PFSK-1 (cell line): ENCODE results near the gene EIF2B1.

Experiments used
- FOXP2 ChIP-seq: optimal IDR thresholded peaks from 2 replicates; pipeline ENCODE3; 2011; ENCODE audit warnings: borderline replicate concordance, control low read depth, inconsistent platforms; ENCODE audit not compliant: insufficient read depth; ENCODE audit errors: extremely low read length, extremely low read depth
- POLR2AphosphoS5 ChIP-seq: IDR thresholded peaks from 2 replicates; pipeline ENCODE4 v1.6.1; 2012; ENCODE audit warnings: low read depth, mild to moderate bottlenecking, control low read depth, low read length, moderate library complexity
- REST ChIP-seq, 2 experiments: IDR thresholded peaks; 2 replicates each; pipeline versions ENCODE4 v1.6.1 to v1.8.0; 2011 to 2012; ENCODE audit warnings: low read depth in 2 of 2, low read length in 2 of 2, control low read depth in 1 of 2, inconsistent platforms in 1 of 2, mild to moderate bottlenecking in 1 of 2, moderate library complexity in 1 of 2; ENCODE audit not compliant: insufficient read depth in 1 of 2
- SIN3A ChIP-seq: IDR thresholded peaks from 2 replicates; pipeline ENCODE4 v1.6.1; 2012; ENCODE audit warnings: mild to moderate bottlenecking, low read length, moderate library complexity, borderline replicate concordance; ENCODE audit not compliant: insufficient read depth
- TAF1 ChIP-seq: IDR thresholded peaks from 2 replicates; pipeline ENCODE4 v1.6.1; 2012; ENCODE audit warnings: low read length, control low read depth, borderline replicate concordance; ENCODE audit not compliant: insufficient read depth

The EIF2B1 gene

DNA sequence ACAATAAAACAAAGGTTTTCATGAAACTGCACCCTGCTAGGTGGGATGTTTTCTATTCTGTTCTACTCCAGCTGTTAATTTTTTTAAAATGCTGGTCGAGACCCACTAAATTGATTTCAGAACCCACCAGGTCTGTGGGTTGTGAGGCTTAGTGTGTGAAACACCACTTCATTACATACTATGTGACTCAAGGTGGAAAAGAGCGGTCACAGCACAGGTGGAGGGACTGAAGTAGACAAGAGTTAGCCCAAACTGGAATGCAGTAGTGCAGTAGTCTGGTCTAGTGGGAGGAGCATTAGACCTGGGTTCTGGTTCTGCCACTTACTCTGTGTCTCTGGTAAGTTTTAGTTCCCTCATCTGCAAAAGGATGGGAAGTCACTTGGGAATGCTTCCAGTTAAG is 19.4 kb downstream of the EIF2B1 start:
- TF ChIP-seq POLR2AphosphoS5 = no peak

- TF ChIP-seq POLR2AphosphoS5 (no peak), TAF1 (no peak), FOXP2 (no peak), REST (IDR thresholded peaks at IDR 0.05; ENCODE audit: insufficient read depth in 1 of 2, low read depth in 2 of 2, low read length in 2 of 2) (no peak), SIN3A (no peak)
Observed at GRCh38 chr12:123608182-123608581, 25.3 kb downstream of the EIF2B1 start.

GRCh38 chr12:123607756-123608155 is 25.7 kb downstream of the EIF2B1 start:
- TF ChIP-seq SIN3A = no peak
- no peak for TF ChIP-seq POLR2AphosphoS5
- TF ChIP-seq TAF1 = no peak
- no peak for TF ChIP-seq FOXP2
- TF ChIP-seq REST (IDR thresholded peaks at IDR 0.05; ENCODE audit: insufficient read depth in 1 of 2, low read depth in 2 of 2, low read length in 2 of 2) = no peak

GRCh38 chr12:123602651-123603195 is 30.8 kb downstream of the EIF2B1 start:
- TF ChIP-seq SIN3A (no peak), TAF1 (no peak), FOXP2 (no peak), REST (IDR thresholded peaks at IDR 0.05; ENCODE audit: insufficient read depth in 1 of 2, low read depth in 2 of 2, low read length in 2 of 2) (no peak), POLR2AphosphoS5 (no peak)

DNA sequence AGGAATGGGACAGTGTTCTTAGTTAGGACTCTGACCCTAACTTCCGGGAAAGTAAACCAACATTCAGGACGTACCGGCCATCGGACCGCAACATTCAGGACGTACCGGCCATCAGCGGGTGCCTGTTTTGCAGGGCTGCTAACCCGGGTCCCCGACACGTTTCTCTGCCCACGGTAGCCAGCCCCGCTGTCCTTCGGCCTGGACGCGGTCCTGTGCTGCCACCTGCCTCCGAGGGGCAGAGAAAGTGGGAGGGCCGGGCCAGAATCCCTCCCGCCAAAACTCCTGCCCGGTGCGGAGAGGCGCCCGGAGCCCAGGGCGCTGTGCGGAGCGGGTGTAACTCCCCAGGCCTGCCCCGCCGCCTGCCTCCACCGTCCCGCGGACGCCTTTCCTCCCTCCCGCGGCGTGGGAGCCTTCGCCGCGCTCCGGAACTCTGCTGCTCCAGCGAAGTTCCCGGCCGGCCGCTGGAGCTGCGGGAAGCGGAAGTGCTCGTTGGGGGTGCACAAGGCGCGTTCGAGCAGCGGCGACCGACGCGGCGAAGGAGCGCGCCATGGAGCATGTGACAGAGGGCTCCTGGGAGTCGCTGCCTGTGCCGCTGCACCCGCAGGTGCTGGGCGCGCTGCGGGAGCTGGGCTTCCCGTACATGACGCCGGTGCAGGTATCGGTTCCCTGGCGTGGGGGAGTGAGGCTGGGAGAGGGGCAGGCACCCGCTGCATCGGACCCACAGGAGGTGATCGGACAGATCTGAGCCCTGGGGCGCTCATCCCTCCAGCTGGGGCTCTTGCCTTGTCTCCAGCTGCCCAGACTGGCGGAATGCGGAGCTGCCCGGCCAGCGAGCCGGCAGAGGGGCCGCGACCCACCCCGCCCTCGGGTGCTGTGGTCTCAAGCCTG is 31.6 kb downstream of the EIF2B1 start, which contains the start of gene DDX55:
Gene DDX55, plus strand, starts transcription at position 498 of the 888 bp plus-strand sequence. Its CDS starts 50 bp downstream, at position 548.
- TF ChIP-seq POLR2AphosphoS5 (peak; percentile 89), REST (IDR thresholded peaks at IDR 0.05; ENCODE audit: insufficient read depth in 1 of 2, low read depth in 2 of 2, low read length in 2 of 2) (peak; percentile 49 to 69; a peak in 2 of 4 replicates), SIN3A (peak; percentile 88; the same call in 1 of the 2 replicates), TAF1 (peak; percentile 97), FOXP2 (peak; percentile 72)
